Mucosa of descending colon (tissue), 3 donors: Measurements from ENCODE around the gene CST9L. TPM values are rescaled to one million over a fixed set of nuclear protein-coding genes. Genes with fewer than 3 reads are reported as not detected.

ENCODE experiments used
- ATAC-seq: fragments of 200-7000 bp; cut with Tn5 transposase; one replicate; pipeline ENCODE4 v1.9.1; 2020; ENCODE audit warnings: mild to moderate bottlenecking, moderate library complexity
- DNase-seq, 3 donors: peaks; one replicate each; pipeline ENCODE4 v3.0.0-alpha.2; 2020
- H3K36me3 ChIP-seq: fragments of 200-600 bp; one replicate; pipeline ENCODE4 v1.8.0; 2021; ENCODE audit warnings: low read depth, mild to moderate bottlenecking
- H3K4me1 ChIP-seq: fragments of 200-600 bp; one replicate; pipeline ENCODE4 v1.8.0; 2021; ENCODE audit warnings: low read depth, mild to moderate bottlenecking
- H3K4me3 ChIP-seq: fragments of 200-600 bp; one replicate; pipeline ENCODE4 v1.8.0; 2021; ENCODE audit warnings: mild to moderate bottlenecking
- H3K9me3 ChIP-seq: fragments of 200-600 bp; one replicate; pipeline ENCODE4 v1.8.0; 2021; ENCODE audit warnings: mild to moderate bottlenecking
- intact Hi-C, 2 donors: fragments of 100-400 bp; cut with DNase I in 1 of 2; cut with micrococcal nuclease in 1 of 2; formaldehyde crosslinking; loops; one replicate each; pipeline versions ENCODE4 v1.11.0 to v1.11.1; 2022; cut with DNase I, micrococcal nuclease
- total RNA-seq, 3 donors: library from RNA; stranded (reverse); fragmentation: NEBNext Ultra II Directional in 2 of 3; extraction: Animal tissue kit (Norgen Biotek cat#: 25700) in 2 of 3; gene quantifications; one replicate each; pipeline versions ENCODE4 v1.2.1 to v1.2.4, GENCODE V29; 2021 to 2023
- TF ChIP-seq, protein P1 (sequence below): fragments of 200-600 bp; IDR thresholded peaks from one replicate; pipeline ENCODE4 v1.8.0; 2022; ENCODE audit warnings: antibody characterized with exemption, mild to moderate bottlenecking
- donor health status: DM: no; HTN: no; CAD: no; lungs with moderate emphysema.
- donor health status: DM: no; HTN: no; CAD: no.
- donor health status: DM: no; HTN: yes; CAD: no.

Gene CST9L
- total RNA-seq, 3 donors from 2014 or later, result not detected

- Histone ChIP-seq H3K36me3 (no peaks in the 10 kb centered on the region), H3K4me1 (no peaks in the 10 kb centered on the region), H3K9me3 (no peaks in the 10 kb centered on the region), H3K4me3 (no peak overlapping the region)
- TF ChIP-seq, protein P1, sequence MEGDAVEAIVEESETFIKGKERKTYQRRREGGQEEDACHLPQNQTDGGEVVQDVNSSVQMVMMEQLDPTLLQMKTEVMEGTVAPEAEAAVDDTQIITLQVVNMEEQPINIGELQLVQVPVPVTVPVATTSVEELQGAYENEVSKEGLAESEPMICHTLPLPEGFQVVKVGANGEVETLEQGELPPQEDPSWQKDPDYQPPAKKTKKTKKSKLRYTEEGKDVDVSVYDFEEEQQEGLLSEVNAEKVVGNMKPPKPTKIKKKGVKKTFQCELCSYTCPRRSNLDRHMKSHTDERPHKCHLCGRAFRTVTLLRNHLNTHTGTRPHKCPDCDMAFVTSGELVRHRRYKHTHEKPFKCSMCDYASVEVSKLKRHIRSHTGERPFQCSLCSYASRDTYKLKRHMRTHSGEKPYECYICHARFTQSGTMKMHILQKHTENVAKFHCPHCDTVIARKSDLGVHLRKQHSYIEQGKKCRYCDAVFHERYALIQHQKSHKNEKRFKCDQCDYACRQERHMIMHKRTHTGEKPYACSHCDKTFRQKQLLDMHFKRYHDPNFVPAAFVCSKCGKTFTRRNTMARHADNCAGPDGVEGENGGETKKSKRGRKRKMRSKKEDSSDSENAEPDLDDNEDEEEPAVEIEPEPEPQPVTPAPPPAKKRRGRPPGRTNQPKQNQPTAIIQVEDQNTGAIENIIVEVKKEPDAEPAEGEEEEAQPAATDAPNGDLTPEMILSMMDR, result no peak
- intact Hi-C loops, result no loop called here
- ATAC-seq, result no peak
- no peak for DNase-seq
These were observed 52.9 kb downstream of the CST9L start for GRCh38 chr20:23515250-23515939.

- H3K4me3 ChIP-seq, result no peak overlapping the region
- no peaks in the 10 kb centered on the region for H3K4me1 ChIP-seq
- intact Hi-C loops, result no loop called here
- H3K36me3 ChIP-seq, result no peaks in the 10 kb centered on the region
- TF ChIP-seq, protein P1, result no peak
- ATAC-seq (no peak), DNase-seq (no peak)
- no peaks in the 10 kb centered on the region for H3K9me3 ChIP-seq
These were observed 53.4 kb downstream of the CST9L start for GRCh38 chr20:23514848-23515247.

Other genes with a start within 250 kb of the CST9L start
- gene NXT1, start 217.7 kb downstream of the CST9L start, total RNA-seq, result 10 to 100 TPM in 2 of 3 donors, 1 to 10 TPM in 1; 9.9 to 12.9 (median 10.6) TPM
- gene GZF1, start 206.3 kb downstream of the CST9L start, total RNA-seq, result 10 to 100 TPM in 1 of 3 donors, 1 to 10 TPM in 2; 5.8 to 16.2 (median 9.3) TPM
- gene NAPB, start 147.0 kb downstream of the CST9L start, total RNA-seq, result 10 to 100 TPM in 1 of 3 donors, 1 to 10 TPM in 2; 8.2 to 22.8 (median 8.9) TPM
- gene CSTL1, start 128.8 kb downstream of the CST9L start, total RNA-seq, result not detected
- gene CST11, start 115.6 kb downstream of the CST9L start, total RNA-seq, result not detected
- gene CST8, start 77.4 kb downstream of the CST9L start, total RNA-seq, result not detected
- gene CST9, start 37.4 kb upstream of the CST9L start, total RNA-seq, result not detected
- gene CST3, start 69.5 kb upstream of the CST9L start, total RNA-seq, result 100 to 1,000 TPM; 763 to 916 (median 852) TPM
- gene CST4, start 120.6 kb upstream of the CST9L start, total RNA-seq, result not detected
- gene CST1, start 182.5 kb upstream of the CST9L start, total RNA-seq, result not detected